ENCODE results near the gene MGLL. TPM values are rescaled to one million over a fixed set of nuclear protein-coding genes. Genes with fewer than 3 reads are reported as not detected.

Gene MGLL
- total RNA-seq, 1 donor from 2014 or later = 82.2 TPM

DNA sequence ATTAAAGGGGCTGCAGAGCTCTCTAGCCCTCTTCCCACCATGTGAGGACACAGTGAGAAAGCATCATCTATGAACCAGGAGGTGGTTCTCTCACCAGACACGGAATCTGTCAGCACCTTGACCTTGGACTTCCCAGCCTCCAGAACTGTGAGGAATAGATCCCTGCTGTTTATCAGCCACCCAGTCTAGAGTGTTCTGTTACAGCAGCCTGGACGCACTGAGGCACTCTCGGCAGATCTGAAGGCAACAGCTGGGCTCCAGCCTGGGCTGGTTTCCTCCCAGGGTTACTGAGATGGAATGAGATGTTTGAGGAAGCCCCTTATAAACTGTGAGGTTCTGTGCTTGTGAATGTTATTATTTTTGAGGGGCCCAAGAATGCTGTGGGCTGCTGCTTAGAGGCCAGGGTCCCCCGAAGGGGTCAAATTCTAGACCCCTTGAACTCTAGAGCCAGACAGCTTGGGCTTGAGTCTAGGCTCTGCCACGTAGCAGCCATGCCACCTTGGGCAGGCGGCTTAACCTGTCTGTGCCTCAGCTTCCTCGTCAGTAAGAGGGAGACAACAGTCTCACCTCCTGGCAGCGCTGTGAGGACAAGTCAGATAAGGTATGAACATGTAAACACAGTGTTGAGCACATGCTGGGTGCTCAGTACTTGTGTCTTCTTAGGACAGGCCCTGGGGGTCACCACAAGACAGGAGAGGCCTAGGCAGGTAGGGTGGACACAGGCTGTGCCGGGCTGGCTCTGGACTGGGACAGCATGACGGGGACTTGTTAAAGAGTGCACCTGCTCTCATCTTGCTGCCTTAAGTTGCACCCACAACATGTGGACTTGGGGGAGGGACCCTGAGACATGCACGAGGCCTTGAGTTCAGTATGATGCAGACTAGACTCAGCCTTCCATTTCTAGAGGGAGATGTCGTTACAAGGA, 49.2 kb downstream of the MGLL start:
- TF ChIP-seq, protein P1, sequence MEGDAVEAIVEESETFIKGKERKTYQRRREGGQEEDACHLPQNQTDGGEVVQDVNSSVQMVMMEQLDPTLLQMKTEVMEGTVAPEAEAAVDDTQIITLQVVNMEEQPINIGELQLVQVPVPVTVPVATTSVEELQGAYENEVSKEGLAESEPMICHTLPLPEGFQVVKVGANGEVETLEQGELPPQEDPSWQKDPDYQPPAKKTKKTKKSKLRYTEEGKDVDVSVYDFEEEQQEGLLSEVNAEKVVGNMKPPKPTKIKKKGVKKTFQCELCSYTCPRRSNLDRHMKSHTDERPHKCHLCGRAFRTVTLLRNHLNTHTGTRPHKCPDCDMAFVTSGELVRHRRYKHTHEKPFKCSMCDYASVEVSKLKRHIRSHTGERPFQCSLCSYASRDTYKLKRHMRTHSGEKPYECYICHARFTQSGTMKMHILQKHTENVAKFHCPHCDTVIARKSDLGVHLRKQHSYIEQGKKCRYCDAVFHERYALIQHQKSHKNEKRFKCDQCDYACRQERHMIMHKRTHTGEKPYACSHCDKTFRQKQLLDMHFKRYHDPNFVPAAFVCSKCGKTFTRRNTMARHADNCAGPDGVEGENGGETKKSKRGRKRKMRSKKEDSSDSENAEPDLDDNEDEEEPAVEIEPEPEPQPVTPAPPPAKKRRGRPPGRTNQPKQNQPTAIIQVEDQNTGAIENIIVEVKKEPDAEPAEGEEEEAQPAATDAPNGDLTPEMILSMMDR (conservative IDR thresholded peaks at IDR 0.05; ENCODE audit: low read depth, low read length) = no peak

DNA sequence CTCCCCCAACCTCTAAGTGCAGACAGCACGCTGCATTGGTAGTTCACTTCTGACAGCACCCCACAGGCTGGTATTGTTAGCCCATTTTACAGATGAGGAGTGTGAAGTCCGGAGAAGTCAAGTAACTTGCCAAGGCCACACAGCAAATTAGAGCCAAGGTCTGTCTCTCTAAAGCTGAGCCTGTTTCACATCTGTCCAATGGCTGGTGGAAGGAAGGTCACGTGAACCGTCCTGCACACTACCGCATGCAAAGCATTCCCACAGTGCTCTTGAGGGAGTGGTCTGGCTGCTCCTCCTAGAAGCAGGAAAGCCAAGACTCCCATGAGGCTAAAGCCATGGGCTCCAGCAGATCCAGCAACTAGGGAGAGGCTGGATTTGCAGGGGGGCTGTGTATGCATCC, 50.0 kb downstream of the MGLL start:
- H3K4me3 ChIP-seq (ENCODE audit: low read depth, low read length) = no peak overlapping the region

More for the DNA sequence above, 49.2 kb downstream of the MGLL start:
- H3K4me3 ChIP-seq (ENCODE audit: low read depth, low read length) = no peak overlapping the region
- DNase-seq (ENCODE audit: low read depth) = no peak

DNA sequence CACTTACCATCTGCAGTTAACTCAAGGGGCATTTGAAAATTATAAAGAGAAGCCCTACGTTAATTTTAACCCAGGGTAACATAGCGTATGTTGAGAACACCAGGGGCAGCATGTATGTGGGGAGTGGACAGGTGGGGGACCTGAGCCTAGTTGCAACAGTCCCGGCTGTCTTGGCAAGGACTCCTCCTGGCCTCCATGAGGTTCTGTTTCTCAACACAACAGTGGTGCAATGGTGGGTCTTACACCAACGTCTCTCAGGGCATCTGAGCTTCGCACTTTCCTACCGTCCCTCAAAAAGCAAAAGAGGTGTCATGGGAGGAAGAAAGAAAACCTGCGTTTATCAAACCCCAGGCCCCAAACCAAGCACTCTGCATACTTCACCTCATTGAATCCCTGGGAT, 50.6 kb downstream of the MGLL start:
- TF ChIP-seq, protein P1 (conservative IDR thresholded peaks at IDR 0.05; ENCODE audit: low read depth, low read length) = no peak
- H3K4me3 ChIP-seq (ENCODE audit: low read depth, low read length) = no peak overlapping the region
- no peak for DNase-seq (ENCODE audit: low read depth)

More for the DNA sequence above, 50.0 kb downstream of the MGLL start:
- no peak for DNase-seq (ENCODE audit: low read depth)
- TF ChIP-seq, protein P1 (conservative IDR thresholded peaks at IDR 0.05; ENCODE audit: low read depth, low read length) = no peak

DNA sequence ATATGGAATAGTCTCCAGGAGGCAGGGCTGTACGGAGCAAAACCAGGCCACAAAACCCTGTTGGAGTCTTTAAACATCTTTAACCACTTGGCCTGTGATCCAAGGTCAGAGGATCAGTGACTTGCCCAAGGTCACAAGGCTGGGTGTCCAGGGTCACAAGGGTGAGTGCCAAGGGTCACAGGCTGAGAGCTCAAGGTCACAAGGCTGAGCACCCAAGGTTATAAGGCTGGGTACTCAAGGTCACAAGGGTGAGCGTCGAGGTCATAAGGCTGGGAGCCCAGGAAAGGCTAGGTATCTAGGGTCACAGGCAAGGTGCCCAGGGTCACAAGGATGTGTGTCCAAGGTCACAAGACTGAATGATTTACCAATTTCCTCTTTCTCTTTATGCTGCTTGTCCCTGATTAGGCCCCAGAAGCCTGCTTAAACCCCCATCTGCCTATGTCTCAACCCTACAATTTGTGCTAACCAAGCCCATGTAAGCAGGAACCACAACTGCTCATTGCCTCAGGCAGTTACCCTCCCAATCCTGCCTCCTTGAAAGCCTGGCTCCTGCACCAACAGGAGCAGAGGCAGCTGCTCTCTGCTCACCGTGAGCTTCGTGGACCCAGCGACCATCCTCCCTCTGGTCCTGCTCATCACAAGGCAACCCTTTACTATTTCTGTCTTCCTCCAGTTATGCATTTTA, 51.5 kb downstream of the MGLL start:
- no peak for DNase-seq (ENCODE audit: low read depth)
- TF ChIP-seq, protein P1 (conservative IDR thresholded peaks at IDR 0.05; ENCODE audit: low read depth, low read length) = no peak
- H3K4me3 ChIP-seq (ENCODE audit: low read depth, low read length) = no peak overlapping the region

DNA sequence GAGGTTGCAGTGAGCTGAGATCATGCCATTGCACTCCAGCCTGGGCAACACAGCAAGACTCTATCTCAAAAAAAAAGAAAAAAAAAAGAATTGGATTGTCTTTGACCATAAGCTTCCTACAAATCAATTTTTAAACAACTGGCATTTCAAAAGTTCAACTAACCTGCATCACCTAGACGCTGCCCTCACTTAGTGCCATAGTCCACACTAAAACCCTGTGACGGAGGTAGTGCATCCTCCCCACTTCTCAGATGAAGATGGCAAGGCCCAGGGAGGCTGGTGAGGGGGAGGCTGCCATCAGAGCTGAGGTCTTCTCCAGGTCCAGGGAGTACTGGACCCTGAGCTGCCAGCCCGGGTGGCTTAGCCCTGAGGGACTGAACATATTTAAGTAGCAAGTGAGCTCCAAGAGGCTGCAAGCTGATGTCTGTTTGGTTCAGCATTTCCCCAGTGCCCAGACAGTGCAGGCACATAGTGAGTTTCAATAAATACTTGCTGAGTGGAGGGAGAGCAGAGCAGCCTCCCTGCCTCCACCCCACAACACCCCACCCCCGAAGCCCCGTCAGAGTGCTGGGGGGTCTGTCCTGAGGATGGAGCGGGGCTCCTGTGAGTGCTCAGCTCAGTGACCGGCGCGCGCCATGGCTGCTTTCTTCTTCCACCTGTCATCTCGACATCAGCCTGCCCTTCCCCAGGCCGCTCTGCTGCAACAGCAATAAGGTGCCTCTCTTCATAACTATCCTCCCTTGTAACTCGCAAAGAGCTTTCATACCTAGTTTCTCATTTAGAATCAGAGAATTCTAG, 52.8 kb downstream of the MGLL start:
- no peak for DNase-seq (ENCODE audit: low read depth)
- no peak overlapping the region for H3K4me3 ChIP-seq (ENCODE audit: low read depth, low read length)
- TF ChIP-seq, protein P1 (conservative IDR thresholded peaks at IDR 0.05; ENCODE audit: low read depth, low read length) = no peak

DNA sequence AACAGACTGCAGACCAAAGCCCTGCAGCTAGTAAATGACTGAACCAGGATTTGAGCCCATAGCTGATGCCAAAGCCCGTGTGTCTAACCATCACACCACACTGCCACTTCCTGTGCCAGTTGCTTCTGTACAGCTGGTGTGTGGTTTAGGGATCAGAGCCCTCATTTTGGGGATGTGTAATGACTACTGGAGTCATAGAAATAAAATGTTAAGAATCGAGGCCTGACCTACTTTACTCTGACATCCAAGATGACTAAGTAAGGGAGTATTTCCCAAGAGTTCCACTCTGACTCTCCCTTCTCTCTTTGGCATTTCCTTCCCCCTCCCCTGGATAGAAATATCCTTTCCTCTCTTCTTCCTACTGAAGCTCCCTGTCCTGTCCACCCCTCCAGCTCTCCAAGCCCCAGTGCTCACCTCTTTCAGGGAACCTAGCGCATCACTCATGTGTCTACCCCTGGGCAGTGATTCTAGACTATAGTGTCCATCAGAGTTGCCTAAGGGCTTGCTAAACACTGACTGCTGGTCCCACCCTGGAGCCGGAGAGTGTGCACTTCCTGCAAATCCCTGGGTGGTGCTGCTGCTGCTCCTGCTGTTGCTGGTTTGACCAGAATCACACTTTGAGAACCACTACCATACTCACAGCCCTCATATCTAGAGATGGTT, 53.8 kb downstream of the MGLL start:
- TF ChIP-seq, protein P1 (conservative IDR thresholded peaks at IDR 0.05; ENCODE audit: low read depth, low read length) = no peak
- peak; percentile 95 for DNase-seq (ENCODE audit: low read depth)

More for the DNA sequence above, 53.8 kb downstream of the MGLL start:
- H3K4me3 ChIP-seq (ENCODE audit: low read depth, low read length) = no peak overlapping the region
